HFFc6 (cell line): ENCODE data around the gene DHRS12. TPM values are rescaled to one million over a fixed set of nuclear protein-coding genes. Genes with fewer than 3 reads are reported as not detected.

Source experiments
- DNase-seq: peaks from one replicate; pipeline ENCODE4 v3.0.0-alpha.2; 2018
- H3K27ac Mint-ChIP-seq: 2 replicates; pipeline ENCODE4 v1.8.0; 2020; ENCODE audit warnings: mild to moderate bottlenecking, mixed read lengths
- H3K27me3 Mint-ChIP-seq: 2 replicates; pipeline ENCODE4 v1.8.0; 2021; ENCODE audit warnings: mild to moderate bottlenecking, moderate library complexity, mixed read lengths; ENCODE audit not compliant: insufficient read depth
- H3K36me3 Mint-ChIP-seq: 2 replicates; pipeline ENCODE4 v1.8.0; 2021; ENCODE audit warnings: low read depth, mixed read lengths
- H3K4me1 Mint-ChIP-seq: 2 replicates; pipeline ENCODE4 v1.8.0; 2020; ENCODE audit warnings: low read depth, mixed read lengths
- H3K4me3 Mint-ChIP-seq: 2 replicates; pipeline ENCODE4 v1.8.0; 2020; ENCODE audit warnings: mild to moderate bottlenecking, moderate library complexity, mixed read lengths
- H3K9me3 Mint-ChIP-seq: 2 replicates; pipeline ENCODE4 v1.8.0; 2020; ENCODE audit warnings: mild to moderate bottlenecking, mixed read lengths
- CTCF ChIP-seq: fragments of 200-600 bp; sonication (generic); IDR thresholded peaks from 2 replicates; pipeline ENCODE4 v1.5.0; 2021; ENCODE audit warnings: antibody characterized with exemption, mild to moderate bottlenecking
- total RNA-seq, 6 experiments: library from RNA; stranded (reverse); fragmentation: NEBNext Ultra II Directional; extraction: Animal tissue kit (Norgen Biotek cat#: 25700); gene quantifications; 2 replicates in 1 of 6; 3 replicates in 5 of 6; pipeline ENCODE4 v1.2.3, GENCODE V29; 2021

Gene DHRS12
- total RNA-seq, 6 experiments from 2014 or later: 1.9 to 2.7 (median 2.4) TPM

GRCh38 chr13:51818276-51818675, 14.3 kb upstream of the DHRS12 start:
- H3K27ac Mint-ChIP-seq: no peak overlapping the region
- H3K36me3 Mint-ChIP-seq: no peaks in the 10 kb centered on the region
- peaks cover 35% of the 10 kb centered on the region for H3K27me3 Mint-ChIP-seq
- H3K4me3 Mint-ChIP-seq: no peak overlapping the region
- DNase-seq: no peak
- 0 out of 2 replicates have a peak, but pooled peaks have one; percentile 14 for TF ChIP-seq CTCF
- peaks cover 10% of the 10 kb centered on the region for H3K4me1 Mint-ChIP-seq
- H3K9me3 Mint-ChIP-seq: no peaks in the 10 kb centered on the region

DNA sequence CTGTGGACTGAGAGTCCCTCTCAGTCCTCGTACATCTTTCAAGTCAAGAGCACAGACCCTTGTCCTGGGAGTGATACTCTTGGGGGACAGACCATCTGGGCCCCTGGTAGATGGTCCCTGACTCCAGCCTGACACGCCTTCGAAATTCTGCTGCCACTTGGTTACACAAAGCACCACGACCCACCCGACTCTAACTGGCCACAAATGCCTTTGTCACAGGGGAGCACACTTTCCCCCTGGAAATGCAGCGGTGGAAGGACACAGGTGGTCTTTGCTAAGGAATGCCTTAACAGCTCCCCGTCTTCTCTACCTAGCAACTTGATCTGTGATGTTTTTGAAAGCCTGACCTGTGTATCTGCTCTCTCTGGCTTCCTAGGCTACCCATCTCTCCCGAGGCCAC, 13.8 kb upstream of the DHRS12 start:
- no peak overlapping the region for H3K4me3 Mint-ChIP-seq
- no peak overlapping the region for H3K27ac Mint-ChIP-seq
- peaks cover 35% of the 10 kb centered on the region for H3K27me3 Mint-ChIP-seq
- peaks cover 10% of the 10 kb centered on the region for H3K4me1 Mint-ChIP-seq
- no peaks in the 10 kb centered on the region for H3K36me3 Mint-ChIP-seq
- no peak for TF ChIP-seq CTCF
- DNase-seq: no peak
- H3K9me3 Mint-ChIP-seq: no peaks in the 10 kb centered on the region

DNA sequence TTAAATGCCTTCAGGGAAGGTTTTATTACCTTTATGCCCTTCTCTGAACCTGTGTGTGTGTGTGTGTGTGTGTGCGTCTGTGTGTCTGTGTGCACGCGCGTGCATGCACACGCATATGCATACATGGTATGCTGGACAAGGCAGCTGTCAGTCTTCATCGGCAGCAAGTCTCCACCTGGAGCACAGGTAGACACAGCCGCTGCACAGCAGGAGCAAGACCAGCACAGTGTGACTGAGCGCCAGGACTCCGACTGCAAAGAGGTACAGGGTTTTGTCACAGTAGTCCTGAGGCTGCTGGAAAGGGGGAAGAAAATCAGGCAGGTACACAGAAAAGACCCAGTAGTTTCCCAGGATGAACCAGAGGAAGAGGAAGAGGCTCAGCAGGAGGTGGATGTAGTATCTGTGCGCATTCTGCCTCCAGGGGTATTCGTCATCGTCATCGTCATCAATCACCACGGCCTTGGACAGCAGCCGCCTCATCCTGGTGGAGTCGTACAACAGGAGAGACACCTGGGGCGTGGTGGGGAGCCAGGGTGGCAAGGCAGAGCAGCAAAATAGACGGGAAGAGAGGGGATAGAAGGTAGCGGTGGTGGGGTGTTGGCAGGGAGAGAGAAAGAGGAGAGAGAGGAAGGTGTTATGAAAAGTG, 12.8 kb upstream of the DHRS12 start:
- peaks cover 10% of the 10 kb centered on the region for H3K4me1 Mint-ChIP-seq
- peaks cover 33% of the 10 kb centered on the region for H3K27me3 Mint-ChIP-seq
- no peaks in the 10 kb centered on the region for H3K36me3 Mint-ChIP-seq
- no peaks in the 10 kb centered on the region for H3K9me3 Mint-ChIP-seq
- no peak for TF ChIP-seq CTCF
- H3K4me3 Mint-ChIP-seq: no peak overlapping the region
- no peak overlapping the region for H3K27ac Mint-ChIP-seq
- DNase-seq: no peak

DNA sequence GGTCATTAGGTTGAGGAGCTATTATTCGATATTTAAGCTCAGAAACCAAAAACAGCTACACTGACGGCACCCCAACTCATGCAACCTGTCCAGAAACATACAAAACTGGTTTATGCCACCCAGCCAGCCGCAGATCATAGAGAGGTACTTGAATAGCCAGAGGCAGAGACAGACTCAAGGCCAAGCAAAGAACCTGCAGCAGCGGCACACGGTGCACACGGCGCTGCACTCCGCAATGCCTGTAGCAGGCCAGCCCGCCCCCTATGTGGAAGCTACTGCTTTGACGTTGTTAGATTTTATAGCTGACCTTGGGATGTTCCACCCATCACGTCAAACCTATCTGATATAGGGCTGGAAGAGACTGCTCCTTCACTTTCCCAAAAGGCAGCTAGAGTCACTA, 11.9 kb upstream of the DHRS12 start:
- DNase-seq: no peak
- Mint-ChIP-seq H3K36me3 (no peaks in the 10 kb centered on the region), H3K4me3 (no peak overlapping the region), H3K4me1 (peaks cover 10% of the 10 kb centered on the region), H3K27me3 (peaks cover 32% of the 10 kb centered on the region), H3K27ac (no peak overlapping the region), H3K9me3 (no peaks in the 10 kb centered on the region)
- TF ChIP-seq CTCF: no peak

GRCh38 chr13:51814825-51815650, 11.1 kb upstream of the DHRS12 start:
- H3K4me1 Mint-ChIP-seq: peaks cover 10% of the 10 kb centered on the region
- H3K9me3 Mint-ChIP-seq: no peaks in the 10 kb centered on the region
- DNase-seq: peak; percentile 35
- H3K27ac Mint-ChIP-seq: no peak overlapping the region
- peaks cover 28% of the 10 kb centered on the region for H3K27me3 Mint-ChIP-seq
- H3K36me3 Mint-ChIP-seq: no peaks in the 10 kb centered on the region
- peak overlapping the region; percentile 85 for H3K4me3 Mint-ChIP-seq
- TF ChIP-seq CTCF: peak; percentile 88
